Gastrocnemius medialis (tissue), 4 donors: Measurements from ENCODE around the gene IFRD1. TPM values are rescaled to one million over a fixed set of nuclear protein-coding genes. Genes with fewer than 3 reads are reported as not detected.

Source experiments
- ATAC-seq, 2 donors: fragments of 150-250 bp; one replicate each; pipeline ENCODE4 v1.9.1; 2016
- DNase-seq, 2 donors: peaks; one replicate each; pipeline ENCODE4 v3.0.0-alpha.2; 2019
- H3K27ac ChIP-seq, 4 donors: fragments of 200-600 bp; sonication (generic); 1 replicate in 1 of 4; 2 replicates in 3 of 4; pipeline ENCODE4 v1.5.1; 2016 to 2018; ENCODE audit warnings: mild to moderate bottlenecking in 2 of 4, moderate library complexity in 1 of 4
- H3K27me3 ChIP-seq, 3 donors: fragments of 200-600 bp; sonication (generic) in 2 of 3; 1 replicate in 1 of 3; 2 replicates in 2 of 3; pipeline versions ENCODE4 v1.5.1 to v1.6.0; 2016 to 2019; ENCODE audit warnings: mild to moderate bottlenecking in 1 of 3, moderate library complexity in 1 of 3
- H3K36me3 ChIP-seq, 2 donors: fragments of 200-600 bp; sonication (generic) in 1 of 2; one replicate each; pipeline ENCODE4 v1.5.1; 2017 to 2018
- H3K4me1 ChIP-seq, 2 donors: fragments of 200-600 bp; sonication (generic) in 1 of 2; one replicate each; pipeline ENCODE4 v1.5.1; 2016 to 2017; ENCODE audit warnings: mild to moderate bottlenecking in 2 of 2
- H3K4me3 ChIP-seq, 4 donors: fragments of 200-600 bp; sonication (generic) in 3 of 4; 1 replicate in 1 of 4; 2 replicates in 3 of 4; pipeline ENCODE4 v1.5.1; 2016 to 2019; ENCODE audit warnings: mild to moderate bottlenecking in 2 of 4
- H3K9me3 ChIP-seq, 3 donors: fragments of 200-600 bp; sonication (generic) in 2 of 3; 1 replicate in 1 of 3; 2 replicates in 2 of 3; pipeline ENCODE4 v1.5.1; 2016 to 2019
- POLR2A ChIP-seq, 2 donors: fragments of 450-650 bp; IDR thresholded peaks; one replicate each; pipeline ENCODE4 v1.6.1; 2017; ENCODE audit warnings: antibody characterized with exemption in 2 of 2, mild to moderate bottlenecking in 2 of 2, moderate library complexity in 2 of 2
- in situ Hi-C, 4 donors: fragments of 200-750 bp; cut with MboI; loops; one replicate each; pipeline versions ENCODE4 v1.15.0 to v1.8.0; 2017; ENCODE audit warnings: low sequenced_read_pairs in 4 of 4
- intact Hi-C: fragments of 100-400 bp; cut with DNase I; formaldehyde crosslinking; loops from one replicate; pipeline ENCODE4 v1.15.1; 2023; ENCODE audit warnings: low total_unique reads
- total RNA-seq, 4 donors: library from RNA; depleted of rRNA; stranded (reverse); fragments of >200 nt; gene quantifications; one replicate each; pipeline versions ENCODE4 v1.1.0 to v1.2.3, GENCODE V29; 2016
- TF ChIP-seq, protein P1 (sequence below), 5 experiments: fragments of 450-650 bp in 3 of 5; fragments of 200-600 bp in 2 of 5; sonication (generic) in 2 of 5; IDR thresholded peaks in 4 of 5; conservative IDR thresholded peaks in 1 of 5; 1 replicate in 4 of 5; 2 replicates in 1 of 5; pipeline ENCODE4 v1.5.1; 2016 to 2019; ENCODE audit warnings: antibody characterized with exemption in 5 of 5, mild to moderate bottlenecking in 3 of 5, moderate library complexity in 3 of 5

IFRD1 gene
- total RNA-seq, 4 donors from 2014 or later = 37.8 to 70.8 (median 50.1) TPM

DNA sequence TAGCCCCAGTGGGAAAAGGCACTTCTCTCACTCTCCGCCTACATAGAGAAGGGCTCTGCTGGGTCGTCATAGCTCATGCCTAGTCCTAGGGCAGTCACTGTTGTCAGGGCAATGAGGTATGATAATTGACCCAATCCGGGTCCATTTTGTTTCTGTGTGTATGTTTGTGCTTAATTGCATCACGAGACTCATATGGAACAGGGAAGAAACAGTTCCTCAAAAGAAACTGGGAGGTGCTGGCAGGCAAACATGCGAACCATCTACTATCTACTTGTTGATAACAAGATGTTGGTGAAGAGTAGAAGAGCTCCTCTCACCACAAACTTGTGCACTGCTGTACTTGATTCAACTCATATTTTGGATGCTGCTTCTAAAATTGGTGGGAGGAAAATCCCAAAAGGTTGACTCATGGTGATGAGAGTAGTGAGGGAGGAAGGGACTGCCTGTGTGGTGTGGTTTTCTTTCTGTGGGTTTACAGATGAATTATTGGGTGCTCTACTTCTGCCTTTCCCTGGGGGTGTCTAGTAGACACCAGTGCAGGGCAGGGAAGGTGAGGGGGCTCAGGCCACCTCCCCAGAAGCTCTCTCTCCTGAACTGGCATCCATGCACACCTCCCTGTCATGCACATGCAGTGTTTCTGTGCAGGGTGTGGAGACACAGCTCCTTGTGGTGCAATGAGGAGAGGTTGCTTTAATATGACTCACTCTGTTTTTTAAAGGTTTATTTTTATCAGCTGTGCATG lies 59.9 kb downstream of the IFRD1 start:
- no peaks in the 10 kb centered on the region for H3K27me3 ChIP-seq
- H3K4me1 ChIP-seq = no peaks in the 10 kb centered on the region
- H3K27ac ChIP-seq = no peak overlapping the region
- no peaks in the 10 kb centered on the region for H3K9me3 ChIP-seq
- ATAC-seq (peak in 1 of 2 donors; percentile 27), DNase-seq (no peak)
- TF ChIP-seq, protein P1, sequence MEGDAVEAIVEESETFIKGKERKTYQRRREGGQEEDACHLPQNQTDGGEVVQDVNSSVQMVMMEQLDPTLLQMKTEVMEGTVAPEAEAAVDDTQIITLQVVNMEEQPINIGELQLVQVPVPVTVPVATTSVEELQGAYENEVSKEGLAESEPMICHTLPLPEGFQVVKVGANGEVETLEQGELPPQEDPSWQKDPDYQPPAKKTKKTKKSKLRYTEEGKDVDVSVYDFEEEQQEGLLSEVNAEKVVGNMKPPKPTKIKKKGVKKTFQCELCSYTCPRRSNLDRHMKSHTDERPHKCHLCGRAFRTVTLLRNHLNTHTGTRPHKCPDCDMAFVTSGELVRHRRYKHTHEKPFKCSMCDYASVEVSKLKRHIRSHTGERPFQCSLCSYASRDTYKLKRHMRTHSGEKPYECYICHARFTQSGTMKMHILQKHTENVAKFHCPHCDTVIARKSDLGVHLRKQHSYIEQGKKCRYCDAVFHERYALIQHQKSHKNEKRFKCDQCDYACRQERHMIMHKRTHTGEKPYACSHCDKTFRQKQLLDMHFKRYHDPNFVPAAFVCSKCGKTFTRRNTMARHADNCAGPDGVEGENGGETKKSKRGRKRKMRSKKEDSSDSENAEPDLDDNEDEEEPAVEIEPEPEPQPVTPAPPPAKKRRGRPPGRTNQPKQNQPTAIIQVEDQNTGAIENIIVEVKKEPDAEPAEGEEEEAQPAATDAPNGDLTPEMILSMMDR (IDR thresholded peaks at IDR 0.05 in 4 of 5, conservative IDR thresholded peaks at IDR 0.05 in 1 of 5) = no peak
- no peak for TF ChIP-seq POLR2A (IDR thresholded peaks at IDR 0.05)
- H3K36me3 ChIP-seq = no peaks in the 10 kb centered on the region
- no peak overlapping the region for H3K4me3 ChIP-seq
- in situ Hi-C loops (loop anchor here in 2 of 4 donors (25.0 kb wide), 2 partner anchors 223 to 748 kb away; no protein-coding TSS in a partner anchor), intact Hi-C loops (no loop called here)

DNA sequence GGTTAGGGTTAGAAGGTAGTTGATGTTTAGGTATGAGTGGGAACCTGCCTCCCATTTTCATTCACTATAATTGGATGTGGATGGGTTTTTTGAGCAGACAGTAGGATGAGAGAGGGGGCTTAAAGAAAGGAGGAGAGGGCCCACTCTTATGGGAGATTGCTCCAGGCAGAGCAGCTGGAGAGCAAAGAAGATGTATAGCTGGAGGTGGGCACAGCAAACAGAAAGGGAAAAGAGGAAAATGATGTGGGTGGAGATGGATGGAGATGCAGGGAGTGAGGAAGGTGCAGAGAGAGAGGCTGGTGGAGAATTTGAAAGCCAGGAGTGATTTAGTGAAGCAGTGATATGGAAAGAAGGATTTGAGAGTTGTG lies 60.5 kb downstream of the IFRD1 start:
- in situ Hi-C loops (loop anchor here in 2 of 4 donors (25.0 kb wide), 2 partner anchors 223 to 748 kb away; no protein-coding TSS in a partner anchor), intact Hi-C loops (no loop called here)
- ATAC-seq = no peak
- no peaks in the 10 kb centered on the region for H3K4me1 ChIP-seq
- H3K27me3 ChIP-seq = no peaks in the 10 kb centered on the region
- no peaks in the 10 kb centered on the region for H3K36me3 ChIP-seq
- H3K4me3 ChIP-seq = no peak overlapping the region
- no peak overlapping the region for H3K27ac ChIP-seq
- no peak for DNase-seq
- TF ChIP-seq, protein P1 (IDR thresholded peaks at IDR 0.05 in 4 of 5, conservative IDR thresholded peaks at IDR 0.05 in 1 of 5) = no peak
- TF ChIP-seq POLR2A (IDR thresholded peaks at IDR 0.05) = no peak
- H3K9me3 ChIP-seq = no peaks in the 10 kb centered on the region

DNA sequence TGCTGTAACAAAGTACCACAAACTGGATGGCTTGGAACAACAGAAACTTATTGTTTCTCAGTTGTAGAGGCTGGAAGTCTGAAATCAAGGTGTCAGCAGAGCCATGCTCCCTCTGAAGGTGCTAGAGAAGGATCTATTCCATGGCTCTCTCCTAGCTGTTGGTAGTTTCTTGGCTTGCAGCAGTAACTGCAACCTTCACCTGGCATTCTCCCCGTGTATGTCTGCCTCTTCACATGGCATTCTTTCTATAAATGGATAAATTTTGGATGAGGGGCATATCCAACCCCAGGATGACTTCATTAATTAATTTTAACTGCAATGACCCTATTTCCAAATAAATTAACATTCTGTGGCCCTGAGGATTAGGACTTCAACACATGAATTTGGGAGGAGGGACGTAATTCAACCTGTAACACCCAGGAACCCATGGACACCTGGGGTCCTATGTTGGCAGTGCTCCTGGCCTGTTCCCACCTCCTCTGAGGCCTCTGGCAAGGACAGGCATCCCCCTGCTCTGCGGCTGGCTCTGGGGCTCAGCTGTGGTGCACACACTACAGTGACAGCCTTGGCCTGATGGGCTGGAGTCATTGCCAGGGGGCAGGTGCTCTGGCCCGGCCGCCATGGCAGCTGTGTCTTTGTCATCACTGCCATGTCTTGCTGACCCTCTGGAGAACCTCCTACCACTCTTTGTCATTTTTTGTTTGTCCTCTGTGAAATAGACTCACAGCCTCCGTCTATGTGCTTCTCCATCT lies 61.4 kb downstream of the IFRD1 start:
- in situ Hi-C loops (loop anchor here in 2 of 4 donors (25.0 kb wide), 2 partner anchors 224 to 749 kb away; no protein-coding TSS in a partner anchor), intact Hi-C loops (no loop called here)
- ATAC-seq (no peak), DNase-seq (no peak)
- Histone ChIP-seq H3K4me3 (no peak overlapping the region), H3K9me3 (no peaks in the 10 kb centered on the region), H3K36me3 (no peaks in the 10 kb centered on the region), H3K4me1 (no peaks in the 10 kb centered on the region), H3K27ac (no peak overlapping the region), H3K27me3 (no peaks in the 10 kb centered on the region)
- TF ChIP-seq, protein P1 (IDR thresholded peaks at IDR 0.05 in 4 of 5, conservative IDR thresholded peaks at IDR 0.05 in 1 of 5) = no peak
- no peak for TF ChIP-seq POLR2A (IDR thresholded peaks at IDR 0.05)

DNA sequence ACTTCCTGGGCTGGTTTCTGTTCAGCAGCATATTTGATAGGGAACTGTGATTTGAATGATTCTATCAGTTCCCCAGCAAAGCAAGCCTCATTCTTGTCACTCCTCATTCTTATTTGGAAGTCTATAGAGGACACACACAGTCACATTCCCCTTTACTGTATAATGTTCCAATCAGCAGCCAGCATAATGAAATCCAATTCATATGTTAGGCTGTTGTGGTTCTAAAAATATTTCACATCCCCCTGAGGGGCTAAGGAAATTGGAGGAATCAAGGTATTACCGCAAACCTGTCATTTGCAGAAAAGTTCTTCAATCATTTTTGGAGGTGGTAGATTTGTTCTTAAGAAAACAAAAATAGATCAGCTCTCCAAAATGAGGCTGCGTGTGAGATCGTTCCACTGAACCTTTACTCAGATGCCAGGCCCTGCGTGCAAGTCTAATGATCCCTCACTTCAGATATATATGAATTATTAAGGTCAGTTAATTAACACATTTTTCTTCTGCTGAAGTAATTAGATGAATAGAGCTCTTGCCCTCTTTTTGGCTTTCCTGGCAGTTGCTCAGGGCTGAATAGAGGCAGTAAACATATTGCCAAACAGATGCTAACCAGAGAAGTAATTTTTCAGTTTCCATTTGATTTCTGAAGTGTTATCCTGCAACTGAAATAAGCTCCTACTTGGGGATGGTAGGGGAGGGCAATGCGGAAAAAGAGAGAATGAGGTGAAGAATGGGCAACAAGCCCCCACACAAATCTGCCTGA lies 62.4 kb downstream of the IFRD1 start:
- in situ Hi-C loops (loop anchor here in 2 of 4 donors (25.0 kb wide), 2 partner anchors 225 to 750 kb away; no protein-coding TSS in a partner anchor), intact Hi-C loops (no loop called here)
- ATAC-seq (no peak), DNase-seq (no peak)
- no peaks in the 10 kb centered on the region for H3K36me3 ChIP-seq
- H3K4me1 ChIP-seq = no peaks in the 10 kb centered on the region
- no peak overlapping the region for H3K4me3 ChIP-seq
- H3K27ac ChIP-seq = no peak overlapping the region
- no peaks in the 10 kb centered on the region for H3K9me3 ChIP-seq
- no peaks in the 10 kb centered on the region for H3K27me3 ChIP-seq
- TF ChIP-seq POLR2A (IDR thresholded peaks at IDR 0.05) = no peak
